ENCODE results near the gene NABP2. TPM values are rescaled to one million over a fixed set of nuclear protein-coding genes. Genes with fewer than 3 reads are reported as not detected.

The NABP2 gene
- total and polyA plus RNA-seq, 2 donors (not counting 1 experiment from before 2014, with no cell fraction given), result 29.2 to 39.7 TPM

- no peak overlapping the region for H3K9ac ChIP-seq (ENCODE audit: insufficient read depth, low read length)
- H3K4me1 ChIP-seq (ENCODE audit: control insufficient read depth, extremely low read depth, insufficient read depth, low read length), result peaks cover 2% of the 10 kb centered on the region
- TF ChIP-seq EZH2 (IDR thresholded peaks at IDR 0.05; ENCODE audit: low read length, missing control alignments), result no peak
- no peak for TF ChIP-seq CTCF (conservative IDR thresholded peaks at IDR 0.05 in 1 of 2, IDR thresholded peaks at IDR 0.05 in 1 of 2; ENCODE audit: low read depth in 1 of 2, low read length in 2 of 2)
- no peaks in the 10 kb centered on the region for H3K79me2 ChIP-seq (ENCODE audit: control insufficient read depth, insufficient read depth, low read length)
- H3K4me2 ChIP-seq (ENCODE audit: extremely low read depth, insufficient read depth, low read length), result no peak overlapping the region
- H3K27ac ChIP-seq (ENCODE audit: insufficient read depth, low read length), result no peak overlapping the region
- no peak overlapping the region for H3K4me3 ChIP-seq (replicated peaks in 1 of 4; ENCODE audit: control extremely low read depth in 1 of 4, insufficient read depth in 1 of 4, low read depth in 3 of 4, low read length in 4 of 4)
- H3K27me3 ChIP-seq (ENCODE audit: control insufficient read depth, insufficient read depth, low read length), result no peaks in the 10 kb centered on the region
- H2AFZ ChIP-seq (ENCODE audit: low read length), result no peak overlapping the region
- DNase-seq (ENCODE audit: low read depth in 2 of 2), result no peak
- no peaks in the 10 kb centered on the region for H3K9me3 ChIP-seq (ENCODE audit: control insufficient read depth, insufficient read depth, low read depth, low read length)
- no peaks in the 10 kb centered on the region for H4K20me1 ChIP-seq (ENCODE audit: control insufficient read depth, extremely low read depth, insufficient read depth, low read length)
- no peaks in the 10 kb centered on the region for H3K36me3 ChIP-seq (ENCODE audit: control insufficient read depth, insufficient read depth, low read length)
Observed at GRCh38 chr12:56197921-56198635, 26.1 kb upstream of the NABP2 start.

- no peak overlapping the region for H3K27ac ChIP-seq (ENCODE audit: insufficient read depth, low read length)
- no peaks in the 10 kb centered on the region for H3K36me3 ChIP-seq (ENCODE audit: control insufficient read depth, insufficient read depth, low read length)
Observed at GRCh38 chr12:56198836-56199235, 25.3 kb upstream of the NABP2 start.

GRCh38 chr12:56202366-56202765 lies 21.8 kb upstream of the NABP2 start:
- Histone ChIP-seq H3K9ac (ENCODE audit: insufficient read depth, low read length) (no peak overlapping the region), H3K79me2 (ENCODE audit: control insufficient read depth, insufficient read depth, low read length) (no peaks in the 10 kb centered on the region), H4K20me1 (ENCODE audit: control insufficient read depth, extremely low read depth, insufficient read depth, low read length) (no peaks in the 10 kb centered on the region), H3K27ac (ENCODE audit: insufficient read depth, low read length) (no peak overlapping the region), H3K4me1 (ENCODE audit: control insufficient read depth, extremely low read depth, insufficient read depth, low read length) (peaks cover 4% of the 10 kb centered on the region), H2AFZ (ENCODE audit: low read length) (no peak overlapping the region), H3K4me3 (replicated peaks in 1 of 4; ENCODE audit: control extremely low read depth in 1 of 4, insufficient read depth in 1 of 4, low read depth in 3 of 4, low read length in 4 of 4) (no peak overlapping the region), H3K36me3 (ENCODE audit: control insufficient read depth, insufficient read depth, low read length) (peaks cover 13% of the 10 kb centered on the region), H3K4me2 (ENCODE audit: extremely low read depth, insufficient read depth, low read length) (no peak overlapping the region), H3K9me3 (ENCODE audit: control insufficient read depth, insufficient read depth, low read depth, low read length) (no peaks in the 10 kb centered on the region), H3K27me3 (ENCODE audit: control insufficient read depth, insufficient read depth, low read length) (no peaks in the 10 kb centered on the region)
- no peak for DNase-seq (ENCODE audit: low read depth in 2 of 2)
- TF ChIP-seq EZH2 (IDR thresholded peaks at IDR 0.05; ENCODE audit: low read length, missing control alignments), result no peak
- TF ChIP-seq CTCF (conservative IDR thresholded peaks at IDR 0.05 in 1 of 2, IDR thresholded peaks at IDR 0.05 in 1 of 2; ENCODE audit: low read depth in 1 of 2, low read length in 2 of 2), result no peak

More at GRCh38 chr12:56198836-56199235, 25.3 kb upstream of the NABP2 start:
- Histone ChIP-seq H3K4me1 (ENCODE audit: control insufficient read depth, extremely low read depth, insufficient read depth, low read length) (no peaks in the 10 kb centered on the region), H3K9ac (ENCODE audit: insufficient read depth, low read length) (no peak overlapping the region), H3K27me3 (ENCODE audit: control insufficient read depth, insufficient read depth, low read length) (no peaks in the 10 kb centered on the region), H3K4me3 (replicated peaks in 1 of 4; ENCODE audit: control extremely low read depth in 1 of 4, insufficient read depth in 1 of 4, low read depth in 3 of 4, low read length in 4 of 4) (no peak overlapping the region), H3K4me2 (ENCODE audit: extremely low read depth, insufficient read depth, low read length) (no peak overlapping the region), H2AFZ (ENCODE audit: low read length) (no peak overlapping the region), H3K79me2 (ENCODE audit: control insufficient read depth, insufficient read depth, low read length) (no peaks in the 10 kb centered on the region), H4K20me1 (ENCODE audit: control insufficient read depth, extremely low read depth, insufficient read depth, low read length) (no peaks in the 10 kb centered on the region), H3K9me3 (ENCODE audit: control insufficient read depth, insufficient read depth, low read depth, low read length) (no peaks in the 10 kb centered on the region)
- TF ChIP-seq CTCF (conservative IDR thresholded peaks at IDR 0.05 in 1 of 2, IDR thresholded peaks at IDR 0.05 in 1 of 2; ENCODE audit: low read depth in 1 of 2, low read length in 2 of 2), result no peak
- no peak for TF ChIP-seq EZH2 (IDR thresholded peaks at IDR 0.05; ENCODE audit: low read length, missing control alignments)
- peak in 1 of 2 donors; percentile 64 for DNase-seq (ENCODE audit: low read depth in 2 of 2)
